Astrocyte (in vitro differentiated cells and primary cell): ENCODE results near the gene CPLX1.

ENCODE experiments used
- CTCF ChIP-seq: IDR thresholded peaks from 2 replicates; pipeline ENCODE4 v1.5.1; 2011; ENCODE audit warnings: low read depth, mild to moderate bottlenecking, inconsistent platforms, low read length, moderate library complexity; ENCODE audit not compliant: insufficient read depth
- EZH2 ChIP-seq: IDR thresholded peaks from 2 replicates; pipeline ENCODE4 v1.6.1; 2012; ENCODE audit warnings: mild to moderate bottlenecking, low read length, inconsistent platforms; ENCODE audit not compliant: insufficient read depth

GRCh38 chr4:851701-852430, 25.9 kb upstream of the CPLX1 start:
- TF ChIP-seq CTCF (no peak), EZH2 (no peak)
